Hair follicle dermal papilla cell (primary cell): ENCODE data around the gene HTRA2. TPM values are rescaled to one million over a fixed set of nuclear protein-coding genes. Genes with fewer than 3 reads are reported as not detected.

Source experiments
- total RNA-seq: library from RNA; depleted of rRNA; stranded (reverse); fragments of >200 nt; gene quantifications from 2 replicates; pipeline ENCODE4 v1.2.3, GENCODE V29; 2012

The HTRA2 gene
- total RNA-seq = 41.3 and 42.7 TPM in 2 replicates

GRCh38 chr2:74529357-74530238 is at the start of gene HTRA2, which contains the start of gene AUP1:
Gene HTRA2, plus strand, starts transcription at chr2:74529933. Its CDS starts 74 bp downstream, at chr2:74530007.
Gene AUP1, minus strand, starts transcription at chr2:74529706. Its CDS starts 77 bp downstream, at chr2:74529629.

GRCh38 chr2:74482801-74483674 is 46.7 kb upstream of the HTRA2 start, which contains the start of the genes CCDC142 and TTC31:
Gene CCDC142, minus strand, starts transcription at chr2:74482998. Its CDS starts 161 bp downstream, at chr2:74482837.
Gene TTC31, plus strand, starts transcription at chr2:74483081. Its CDS starts 15 bp downstream, at chr2:74483096.

GRCh38 chr2:74499267-74499939 is 30.3 kb upstream of the HTRA2 start, which contains the start of gene LBX2:
Gene LBX2, minus strand, starts transcription at chr2:74499603. Its CDS starts 66 bp downstream, at chr2:74499537.

GRCh38 chr2:74507145-74507925 is 22.4 kb upstream of the HTRA2 start, which contains the start of gene PCGF1:
Gene PCGF1, minus strand, starts transcription at chr2:74507695. Its CDS starts 27 bp downstream, at chr2:74507668.

GRCh38 chr2:74514368-74515270 is 15.1 kb upstream of the HTRA2 start, which contains the start of gene TLX2:
Gene TLX2, plus strand, starts transcription at chr2:74514450. Its CDS starts 357 bp downstream, at chr2:74514807.

GRCh38 chr2:74525717-74526648 is 3.8 kb upstream of the HTRA2 start, which contains the start of gene DQX1:
Gene DQX1, minus strand, starts transcription at chr2:74526231. Its CDS starts 502 bp downstream, at chr2:74525729.

GRCh38 chr2:74553892-74554819 is 24.4 kb downstream of the HTRA2 start, which contains the start of the genes DOK1 and LOXL3:
Gene DOK1, plus strand, starts transcription at chr2:74554720. Its CDS starts 35 bp downstream, at chr2:74554755.
Gene LOXL3, minus strand, starts transcription at chr2:74553942. Its CDS starts 1,308 bp downstream, at chr2:74552634.

Other genes with a start within 250 kb of the HTRA2 start
- 0.81 and 1.1 TPM in 2 replicates for gene SLC4A5, start 186.5 kb upstream of the HTRA2 start, total RNA-seq
- gene DCTN1, start 149.6 kb upstream of the HTRA2 start, total RNA-seq = 166 and 172 TPM in 2 replicates
- gene C2orf81, start 108.3 kb upstream of the HTRA2 start, total RNA-seq = 3.1 and 3.8 TPM in 2 replicates
- 20.3 and 25.6 TPM in 2 replicates for gene WDR54, start 108.2 kb upstream of the HTRA2 start, total RNA-seq
- gene RTKN, start 88.0 kb upstream of the HTRA2 start, total RNA-seq = 19.2 and 21.7 TPM in 2 replicates
- 12.8 and 23.1 TPM in 2 replicates for gene INO80B, start 74.8 kb upstream of the HTRA2 start, total RNA-seq
- 42.7 and 54.3 TPM in 2 replicates for gene WBP1, start 71.5 kb upstream of the HTRA2 start, total RNA-seq
- gene MOGS, start 64.6 kb upstream of the HTRA2 start, total RNA-seq = 48.5 and 63.1 TPM in 2 replicates
- 19.3 and 21.6 TPM in 2 replicates for gene MRPL53, start 57.3 kb upstream of the HTRA2 start, total RNA-seq
- gene CCDC142, start 46.9 kb upstream of the HTRA2 start, total RNA-seq = 17.7 and 27.6 TPM in 2 replicates
- 17.0 and 19.0 TPM in 2 replicates for gene TTC31, start 46.9 kb upstream of the HTRA2 start, total RNA-seq
- gene LBX2, start 30.3 kb upstream of the HTRA2 start, total RNA-seq = 1.9 and 2.1 TPM in 2 replicates
- gene PCGF1, start 22.2 kb upstream of the HTRA2 start, total RNA-seq = 28.4 and 34.1 TPM in 2 replicates
- gene TLX2, start 15.5 kb upstream of the HTRA2 start, total RNA-seq = not detected in 2 replicates
- gene DQX1, start 3.7 kb upstream of the HTRA2 start, total RNA-seq = 0.16 TPM in 1 of 2 replicates, not detected in the other
- gene AUP1, start 227 bp upstream of the HTRA2 start, total RNA-seq = 65.1 and 68.2 TPM in 2 replicates
- gene LOXL3, start 24.0 kb downstream of the HTRA2 start, total RNA-seq = 14.7 and 20.6 TPM in 2 replicates
- gene DOK1, start 24.8 kb downstream of the HTRA2 start, total RNA-seq = 31.0 and 31.3 TPM in 2 replicates
- gene M1AP, start 118.4 kb downstream of the HTRA2 start, total RNA-seq = 0.12 and 0.16 TPM in 2 replicates
- gene SEMA4F, start 124.3 kb downstream of the HTRA2 start, total RNA-seq = 9.7 and 10.1 TPM in 2 replicates